ENCODE data around the gene CEP57L1. TPM values are rescaled to one million over a fixed set of nuclear protein-coding genes. Genes with fewer than 3 reads are reported as not detected.

The CEP57L1 gene
- total and polyA plus RNA-seq, 7 donors = 5.1 to 20.7 (median 6.4) TPM

GRCh38 chr6:109202409-109203264 is 107.3 kb downstream of the CEP57L1 start:
- no peak overlapping the region for H3K27ac ChIP-seq
- intact Hi-C loops (cut with DNase I) = no loop called here
- H3K36me3 ChIP-seq (ENCODE audit: insufficient read depth in 1 of 2, low read depth in 1 of 2) = no peaks in the 10 kb centered on the region
- 88 to 90% (median 90%) methylated on average over 5 of the region's 5 CpGs for WGBS, 3 donors
- H3K27me3 ChIP-seq (ENCODE audit: insufficient read depth in 3 of 3, low read length in 2 of 3) = no peaks in the 10 kb centered on the region
- no peak for ATAC-seq
- no peaks in the 10 kb centered on the region for H3K9me3 ChIP-seq
- H3K4me1 ChIP-seq = no peaks in the 10 kb centered on the region
- no peak for DNase-seq
- TF ChIP-seq CTCF (IDR thresholded peaks at IDR 0.05) = no peak
- H3K4me3 ChIP-seq = no peak overlapping the region

- Histone ChIP-seq H3K36me3 (ENCODE audit: insufficient read depth in 1 of 2, low read depth in 1 of 2) (no peaks in the 10 kb centered on the region), H3K27me3 (ENCODE audit: insufficient read depth in 3 of 3, low read length in 2 of 3) (no peaks in the 10 kb centered on the region), H3K27ac (no peak overlapping the region), H3K9me3 (no peaks in the 10 kb centered on the region), H3K4me3 (no peak overlapping the region), H3K4me1 (no peaks in the 10 kb centered on the region)
- 76 to 91% (median 79%) methylated on average over 3 of the region's 3 CpGs for WGBS, 3 donors
- no peak for ATAC-seq
- no peak for DNase-seq
- intact Hi-C loops (cut with DNase I) = no loop called here
- TF ChIP-seq CTCF (IDR thresholded peaks at IDR 0.05) = no peak
These were observed 109.2 kb downstream of the CEP57L1 start for GRCh38 chr6:109204511-109204910.

GRCh38 chr6:109212683-109213082 is 117.4 kb downstream of the CEP57L1 start:
- H3K36me3 ChIP-seq (ENCODE audit: insufficient read depth in 1 of 2, low read depth in 1 of 2) = no peaks in the 10 kb centered on the region
- DNase-seq = no peak
- H3K9me3 ChIP-seq = no peaks in the 10 kb centered on the region
- no peak for ATAC-seq
- H3K4me3 ChIP-seq = no peak overlapping the region
- no peak for TF ChIP-seq CTCF (IDR thresholded peaks at IDR 0.05)
- intact Hi-C loops (cut with DNase I) = no loop called here
- H3K27me3 ChIP-seq (ENCODE audit: insufficient read depth in 3 of 3, low read length in 2 of 3) = no peaks in the 10 kb centered on the region
- no peaks in the 10 kb centered on the region for H3K4me1 ChIP-seq
- no peak overlapping the region for H3K27ac ChIP-seq
- 76 to 91% (median 87%) methylated on average over 1 of the region's 1 CpG for WGBS, 3 donors

Other genes starting within 250 kb of the CEP57L1 start
- gene ARMC2, start 247.1 kb upstream of the CEP57L1 start, total RNA-seq = 1 to 10 TPM; 1.7 to 3.7 (median 2.6) TPM
- 1 to 10 TPM in 2 of 3 donors, under 1 TPM in 1; 0.56 to 2.0 (median 1.4) TPM for gene ARMC2, start 247.1 kb upstream of the CEP57L1 start, polyA plus RNA-seq
- gene SESN1, start 661 bp upstream of the CEP57L1 start, total RNA-seq = 100 to 1,000 TPM in 2 of 4 donors, 10 to 100 TPM in 2; 44.4 to 113 (median 95.5) TPM
- gene SESN1, start 661 bp upstream of the CEP57L1 start, polyA plus RNA-seq = 100 to 1,000 TPM in 2 of 3 donors, 10 to 100 TPM in 1; 15.1 to 176 (median 101) TPM

Measured in psoas muscle (tissue), 8 donors.